ENCODE results near the gene ZNF791.

Gene ZNF791

GRCh38 chr19:12669270-12670158 is 58.8 kb downstream of the ZNF791 start (continued):
- no peak for TF ChIP-seq ZNF341 (tag by site-specific recombination; IDR thresholded peaks at IDR 0.05; ENCODE audit: low read depth)
- no peak for TF ChIP-seq ZNF221 (tag by site-specific recombination; IDR thresholded peaks at IDR 0.05; ENCODE audit: borderline replicate concordance)
- no peak for TF ChIP-seq ZFP3 (tag by site-specific recombination; IDR thresholded peaks at IDR 0.05; ENCODE audit: low read depth)
- peak; percentile 28; the same call in 1 of the 2 replicates for TF ChIP-seq ZNF623 (tag by site-specific recombination; IDR thresholded peaks at IDR 0.05)
- TF ChIP-seq, protein P1, sequence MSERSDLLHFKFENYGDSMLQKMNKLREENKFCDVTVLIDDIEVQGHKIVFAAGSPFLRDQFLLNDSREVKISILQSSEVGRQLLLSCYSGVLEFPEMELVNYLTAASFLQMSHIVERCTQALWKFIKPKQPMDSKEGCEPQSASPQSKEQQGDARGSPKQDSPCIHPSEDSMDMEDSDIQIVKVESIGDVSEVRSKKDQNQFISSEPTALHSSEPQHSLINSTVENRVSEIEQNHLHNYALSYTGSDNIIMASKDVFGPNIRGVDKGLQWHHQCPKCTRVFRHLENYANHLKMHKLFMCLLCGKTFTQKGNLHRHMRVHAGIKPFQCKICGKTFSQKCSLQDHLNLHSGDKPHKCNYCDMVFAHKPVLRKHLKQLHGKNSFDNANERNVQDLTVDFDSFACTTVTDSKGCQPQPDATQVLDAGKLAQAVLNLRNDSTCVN (tag by site-specific recombination; optimal IDR thresholded peaks at IDR 0.05) = peak; percentile 8
- no peak for TF ChIP-seq OSR2 (tag by site-specific recombination; IDR thresholded peaks at IDR 0.05)
- TF ChIP-seq EGR2 (tag by site-specific recombination; IDR thresholded peaks at IDR 0.05; ENCODE audit: low read depth) = peak; percentile 80
- TF ChIP-seq ZNF76 (tag by site-specific recombination; IDR thresholded peaks at IDR 0.05; ENCODE audit: borderline replicate concordance, low read depth) = peak; percentile 88
- TF ChIP-seq ZSCAN16 (tag by site-specific recombination; IDR thresholded peaks at IDR 0.05) = no peak
- TF ChIP-seq ZNF302 (tag by site-specific recombination; IDR thresholded peaks at IDR 0.05; ENCODE audit: low read depth) = no peak
- no peak for TF ChIP-seq PRDM1 (tag by site-specific recombination; IDR thresholded peaks at IDR 0.05)
- no peak for TF ChIP-seq ZNF174 (tag by site-specific recombination; IDR thresholded peaks at IDR 0.05)
- no peak for TF ChIP-seq ZNF155 (tag by site-specific recombination; IDR thresholded peaks at IDR 0.05)
- no peak for TF ChIP-seq ZNF140 (tag by site-specific recombination; IDR thresholded peaks at IDR 0.05)
- TF ChIP-seq ZBTB17 (tag by site-specific recombination; IDR thresholded peaks at IDR 0.05) = peak; percentile 80
- no peak for TF ChIP-seq ZNF354C (tag by site-specific recombination; IDR thresholded peaks at IDR 0.05; ENCODE audit: borderline replicate concordance, low read depth)
- TF ChIP-seq ZNF561 (tag by site-specific recombination; IDR thresholded peaks at IDR 0.05; ENCODE audit: borderline replicate concordance) = peak; percentile 93
- TF ChIP-seq ZNF404 (tag by site-specific recombination; IDR thresholded peaks at IDR 0.05) = no peak
- TF ChIP-seq, protein P2, sequence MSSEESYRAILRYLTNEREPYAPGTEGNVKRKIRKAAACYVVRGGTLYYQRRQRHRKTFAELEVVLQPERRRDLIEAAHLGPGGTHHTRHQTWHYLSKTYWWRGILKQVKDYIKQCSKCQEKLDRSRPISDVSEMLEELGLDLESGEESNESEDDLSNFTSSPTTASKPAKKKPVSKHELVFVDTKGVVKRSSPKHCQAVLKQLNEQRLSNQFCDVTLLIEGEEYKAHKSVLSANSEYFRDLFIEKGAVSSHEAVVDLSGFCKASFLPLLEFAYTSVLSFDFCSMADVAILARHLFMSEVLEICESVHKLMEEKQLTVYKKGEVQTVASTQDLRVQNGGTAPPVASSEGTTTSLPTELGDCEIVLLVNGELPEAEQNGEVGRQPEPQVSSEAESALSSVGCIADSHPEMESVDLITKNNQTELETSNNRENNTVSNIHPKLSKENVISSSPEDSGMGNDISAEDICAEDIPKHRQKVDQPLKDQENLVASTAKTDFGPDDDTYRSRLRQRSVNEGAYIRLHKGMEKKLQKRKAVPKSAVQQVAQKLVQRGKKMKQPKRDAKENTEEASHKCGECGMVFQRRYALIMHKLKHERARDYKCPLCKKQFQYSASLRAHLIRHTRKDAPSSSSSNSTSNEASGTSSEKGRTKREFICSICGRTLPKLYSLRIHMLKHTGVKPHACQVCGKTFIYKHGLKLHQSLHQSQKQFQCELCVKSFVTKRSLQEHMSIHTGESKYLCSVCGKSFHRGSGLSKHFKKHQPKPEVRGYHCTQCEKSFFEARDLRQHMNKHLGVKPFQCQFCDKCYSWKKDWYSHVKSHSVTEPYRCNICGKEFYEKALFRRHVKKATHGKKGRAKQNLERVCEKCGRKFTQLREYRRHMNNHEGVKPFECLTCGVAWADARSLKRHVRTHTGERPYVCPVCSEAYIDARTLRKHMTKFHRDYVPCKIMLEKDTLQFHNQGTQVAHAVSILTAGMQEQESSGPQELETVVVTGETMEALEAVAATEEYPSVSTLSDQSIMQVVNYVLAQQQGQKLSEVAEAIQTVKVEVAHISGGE (tag by site-specific recombination; conservative IDR thresholded peaks at IDR 0.05; ENCODE audit: low read depth) = peak; percentile 100
- no peak for TF ChIP-seq ZNF510 (tag by site-specific recombination; IDR thresholded peaks at IDR 0.05; ENCODE audit: insufficient replicate concordance)
- no peak for TF ChIP-seq ZNF292 (tag by site-specific recombination; IDR thresholded peaks at IDR 0.05; ENCODE audit: borderline replicate concordance, low read depth)
- peak; percentile 71; the same call in 1 of the 2 replicates for TF ChIP-seq OVOL3 (tag by site-specific recombination; IDR thresholded peaks at IDR 0.05)
- peak; percentile 69; the same call in 1 of the 2 replicates for TF ChIP-seq ZBTB44 (tag by site-specific recombination; IDR thresholded peaks at IDR 0.05)
- TF ChIP-seq REST (tag by site-specific recombination; IDR thresholded peaks at IDR 0.05) = peak; percentile 56; the same call in 1 of the 2 replicates
- no peak for TF ChIP-seq ZFP41 (tag by site-specific recombination; IDR thresholded peaks at IDR 0.05; ENCODE audit: borderline replicate concordance)
- no peak for TF ChIP-seq ZNF423 (tag by site-specific recombination; IDR thresholded peaks at IDR 0.05)
- TF ChIP-seq TCF7L2 (IDR thresholded peaks at IDR 0.05; ENCODE audit: borderline replicate concordance, low read depth, low read length) = peak; percentile 77
- TF ChIP-seq ZNF184 (tag by site-specific recombination; IDR thresholded peaks at IDR 0.05) = 0 out of 2 replicates have a peak, but pooled peaks have one; percentile 71

Data from HEK293 (cell line).